Astrocyte (in vitro differentiated cells and primary cell): ENCODE results near the gene CTR9.

ENCODE experiments used
- EZH2 ChIP-seq: IDR thresholded peaks from 2 replicates; pipeline ENCODE4 v1.6.1; 2012; ENCODE audit warnings: mild to moderate bottlenecking, low read length, inconsistent platforms; ENCODE audit not compliant: insufficient read depth
- TF ChIP-seq, protein P1 (sequence below): IDR thresholded peaks from 2 replicates; pipeline ENCODE4 v1.5.1; 2011; ENCODE audit warnings: low read depth, mild to moderate bottlenecking, inconsistent platforms, low read length, moderate library complexity; ENCODE audit not compliant: insufficient read depth

- TF ChIP-seq, protein P1, sequence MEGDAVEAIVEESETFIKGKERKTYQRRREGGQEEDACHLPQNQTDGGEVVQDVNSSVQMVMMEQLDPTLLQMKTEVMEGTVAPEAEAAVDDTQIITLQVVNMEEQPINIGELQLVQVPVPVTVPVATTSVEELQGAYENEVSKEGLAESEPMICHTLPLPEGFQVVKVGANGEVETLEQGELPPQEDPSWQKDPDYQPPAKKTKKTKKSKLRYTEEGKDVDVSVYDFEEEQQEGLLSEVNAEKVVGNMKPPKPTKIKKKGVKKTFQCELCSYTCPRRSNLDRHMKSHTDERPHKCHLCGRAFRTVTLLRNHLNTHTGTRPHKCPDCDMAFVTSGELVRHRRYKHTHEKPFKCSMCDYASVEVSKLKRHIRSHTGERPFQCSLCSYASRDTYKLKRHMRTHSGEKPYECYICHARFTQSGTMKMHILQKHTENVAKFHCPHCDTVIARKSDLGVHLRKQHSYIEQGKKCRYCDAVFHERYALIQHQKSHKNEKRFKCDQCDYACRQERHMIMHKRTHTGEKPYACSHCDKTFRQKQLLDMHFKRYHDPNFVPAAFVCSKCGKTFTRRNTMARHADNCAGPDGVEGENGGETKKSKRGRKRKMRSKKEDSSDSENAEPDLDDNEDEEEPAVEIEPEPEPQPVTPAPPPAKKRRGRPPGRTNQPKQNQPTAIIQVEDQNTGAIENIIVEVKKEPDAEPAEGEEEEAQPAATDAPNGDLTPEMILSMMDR, result no peak
- no peak for TF ChIP-seq EZH2
Observed at GRCh38 chr11:10824888-10825287, 73.8 kb downstream of the CTR9 start.
